HEK293 (cell line): ENCODE data around the gene TXN2.

Experiments used
- CTCF ChIA-PET: fragments of 350-600 bp; formaldehyde crosslinking; extraction: SDS; loops from one replicate; lab custom pipeline; 2021; ENCODE audit warnings: antibody characterized with exemption; lab: Yijun Ruan, JAX
- POLR2A ChIA-PET: fragments of 300-600 bp; formaldehyde crosslinking; extraction: SDS; loops from one replicate; lab custom pipeline; 2020; ENCODE audit warnings: antibody characterized with exemption, inconsistent platforms; lab: Yijun Ruan, JAX
- H3K27ac ChIP-seq: fragments of 200-500 bp; sonication (Bioruptor generic); 2 replicates; pipeline ENCODE4 v1.5.1; 2014; ENCODE audit warnings: low read depth, low read length, control low read depth, inconsistent platforms; ENCODE audit errors: extremely low read depth
- H3K36me3 ChIP-seq, 2 experiments: fragments of 200-500 bp in 1 of 2; sonication (Bioruptor generic) in 1 of 2; 1 replicate in 1 of 2; 2 replicates in 1 of 2; pipeline ENCODE4 v1.5.1; 2014 to 2017; ENCODE audit warnings: inconsistent platforms in 2 of 2, low read length in 2 of 2; ENCODE audit not compliant: control insufficient read depth in 2 of 2, insufficient read depth in 1 of 2
- H3K4me1 ChIP-seq: fragments of 200-500 bp; sonication (Bioruptor generic); 2 replicates; pipeline ENCODE4 v1.5.1; 2014; ENCODE audit warnings: mild to moderate bottlenecking, low read length, inconsistent platforms; ENCODE audit not compliant: control insufficient read depth, insufficient read depth
- H3K4me3 ChIP-seq: 2 replicates; pipeline ENCODE4 v1.5.1; 2011; ENCODE audit warnings: low read depth, mild to moderate bottlenecking, control low read depth, low read length, moderate library complexity
- H3K9me3 ChIP-seq: fragments of 200-500 bp; sonication (Bioruptor generic); 2 replicates; pipeline ENCODE4 v1.5.1; 2014; ENCODE audit warnings: low read depth, low read length, inconsistent platforms; ENCODE audit not compliant: control insufficient read depth, insufficient read depth
- ATF2 ChIP-seq: fragments of 450-650 bp; formaldehyde crosslinking; IDR thresholded peaks from 2 replicates; pipeline ENCODE4 v1.5.1; 2016; ENCODE audit warnings: missing biosample characterization, missing genetic modification characterization, low read depth
- PATZ1 ChIP-seq: fragments of 450-650 bp; formaldehyde crosslinking; IDR thresholded peaks from 2 replicates; pipeline ENCODE4 v1.5.1; 2016; ENCODE audit warnings: missing biosample characterization, missing genetic modification characterization
- PBX3 ChIP-seq: sonication (generic); formaldehyde crosslinking; IDR thresholded peaks from 2 replicates; pipeline ENCODE4 v1.8.1; 2022; ENCODE audit warnings: mild to moderate bottlenecking, moderate library complexity, missing genetic modification reagents
- PRDM1 ChIP-seq: fragments of 450-650 bp; formaldehyde crosslinking; IDR thresholded peaks from 2 replicates; pipeline ENCODE4; 2016; ENCODE audit warnings: missing biosample characterization, missing genetic modification characterization
- PRDM10 ChIP-seq: fragments of 450-650 bp; formaldehyde crosslinking; IDR thresholded peaks from 2 replicates; pipeline ENCODE4 v1.5.1; 2016; ENCODE audit warnings: missing biosample characterization, missing genetic modification characterization
- WT1 ChIP-seq: fragments of 450-650 bp; formaldehyde crosslinking; IDR thresholded peaks from 2 replicates; pipeline ENCODE4 v1.5.1; 2016; ENCODE audit warnings: missing biosample characterization, missing genetic modification characterization
- ZBTB20 ChIP-seq: fragments of 450-650 bp; formaldehyde crosslinking; IDR thresholded peaks from 2 replicates; pipeline ENCODE4 v1.5.1; 2016; ENCODE audit warnings: missing biosample characterization, missing genetic modification characterization
- ZBTB26 ChIP-seq: fragments of 450-650 bp; formaldehyde crosslinking; optimal IDR thresholded peaks from 2 replicates; pipeline ENCODE3; 2016; ENCODE audit warnings: missing biosample characterization, mild to moderate bottlenecking, missing genetic modification characterization
- ZFP37 ChIP-seq: fragments of 450-650 bp; formaldehyde crosslinking; IDR thresholded peaks from 2 replicates; pipeline ENCODE4 v1.5.1; 2016; ENCODE audit warnings: missing biosample characterization, missing genetic modification characterization
- ZNF10 ChIP-seq: fragments of 450-650 bp; formaldehyde crosslinking; IDR thresholded peaks from 2 replicates; pipeline ENCODE4 v1.5.1; 2017; ENCODE audit warnings: missing biosample characterization, missing genetic modification characterization
- ZNF121 ChIP-seq: fragments of 450-650 bp; formaldehyde crosslinking; IDR thresholded peaks from 2 replicates; pipeline ENCODE4 v1.5.1; 2016; ENCODE audit warnings: missing biosample characterization, missing genetic modification characterization
- ZNF16 ChIP-seq: fragments of 450-650 bp; formaldehyde crosslinking; IDR thresholded peaks from 2 replicates; pipeline ENCODE4 v1.5.1; 2016; ENCODE audit warnings: low read depth, missing biosample characterization, missing genetic modification characterization
- ZNF292 ChIP-seq: fragments of 450-650 bp; formaldehyde crosslinking; IDR thresholded peaks from 2 replicates; pipeline ENCODE4 v1.5.1; 2016; ENCODE audit warnings: low read depth, missing biosample characterization, missing genetic modification characterization, borderline replicate concordance
- ZNF37A ChIP-seq: fragments of 450-650 bp; IDR thresholded peaks from 2 replicates; pipeline ENCODE4 v1.5.1; 2018; ENCODE audit warnings: missing biosample characterization, missing genetic modification characterization
- ZNF398 ChIP-seq: fragments of 450-650 bp; formaldehyde crosslinking; IDR thresholded peaks from 2 replicates; pipeline ENCODE4 v1.5.1; 2017; ENCODE audit warnings: missing biosample characterization, missing genetic modification characterization
- ZNF548 ChIP-seq: fragments of 450-650 bp; formaldehyde crosslinking; IDR thresholded peaks from 2 replicates; pipeline ENCODE4 v1.5.1; 2016; ENCODE audit warnings: missing biosample characterization, missing genetic modification characterization
- ZNF580 ChIP-seq: fragments of 450-650 bp; formaldehyde crosslinking; IDR thresholded peaks from 2 replicates; pipeline ENCODE4 v1.5.1; 2016; ENCODE audit warnings: missing biosample characterization, missing genetic modification characterization
- ZNF747 ChIP-seq: fragments of 450-650 bp; formaldehyde crosslinking; IDR thresholded peaks from 2 replicates; pipeline ENCODE4 v1.5.1; 2016; ENCODE audit warnings: missing biosample characterization, missing genetic modification characterization
- ZNF785 ChIP-seq: fragments of 450-650 bp; formaldehyde crosslinking; IDR thresholded peaks from 2 replicates; pipeline ENCODE4 v1.5.1; 2016; ENCODE audit warnings: missing biosample characterization, missing genetic modification characterization
- ZNF843 ChIP-seq: fragments of 450-650 bp; formaldehyde crosslinking; IDR thresholded peaks from 2 replicates; pipeline ENCODE4 v1.5.1; 2016; ENCODE audit warnings: missing biosample characterization, missing genetic modification characterization
- ZSCAN23 ChIP-seq: fragments of 450-650 bp; formaldehyde crosslinking; IDR thresholded peaks from 2 replicates; pipeline ENCODE4 v1.5.1; 2016; ENCODE audit warnings: missing biosample characterization, missing genetic modification characterization

TXN2 gene

GRCh38 chr22:36512991-36513390 is 31.6 kb upstream of the TXN2 start:
- TF ChIP-seq ZNF398 (tag by site-specific recombination) (no peak), ZSCAN23 (tag by site-specific recombination) (no peak), ZNF37A (tag by site-specific recombination) (no peak), ZNF10 (no peak), PATZ1 (tag by site-specific recombination) (no peak), ATF2 (tag by site-specific recombination) (no peak)
- ChIA-PET POLR2A (interaction anchor here (0.5 to 3.5 kb wide), 2 partner anchors 9 to 647 kb away, joined by 6 to 21 read pairs; no protein-coding TSS in a partner anchor), CTCF (interaction anchor here (4.3 kb wide), 1 partner anchor 9 kb away, joined by 45 read pairs; no protein-coding TSS in a partner anchor)
- Histone ChIP-seq H3K9me3 (no peaks in the 10 kb centered on the region), H3K36me3 (peaks cover 60 to 80% of the 10 kb centered on the region in 2 experiments), H3K4me3 (no peak overlapping the region), H3K27ac (no peak overlapping the region), H3K4me1 (no peaks in the 10 kb centered on the region)

GRCh38 chr22:36512333-36512732 is 30.9 kb upstream of the TXN2 start:
- ChIA-PET POLR2A (interaction anchor here (0.5 to 3.5 kb wide), 3 partner anchors 10 to 648 kb away, joined by 3 to 21 read pairs (median 6); no protein-coding TSS in a partner anchor), CTCF (interaction anchor here (0.6 to 4.3 kb wide), 3 partner anchors 9 to 1306 kb away, joined by 3 to 45 read pairs (median 12); no protein-coding TSS in a partner anchor)
- H3K4me1 ChIP-seq, result peaks cover under 1% of the 10 kb centered on the region; the same call in 1 of the 2 replicates
- H3K9me3 ChIP-seq, result no peaks in the 10 kb centered on the region
- H3K4me3 ChIP-seq, result no peak overlapping the region
- peaks cover 54 to 74% of the 10 kb centered on the region in 2 experiments for H3K36me3 ChIP-seq
- no peak overlapping the region for H3K27ac ChIP-seq
- TF ChIP-seq WT1 (tag by site-specific recombination), result no peak
- no peak for TF ChIP-seq ZNF548
- no peak for TF ChIP-seq ZFP37 (tag by site-specific recombination)
- TF ChIP-seq ZNF785 (tag by site-specific recombination), result no peak
- no peak for TF ChIP-seq PRDM1 (tag by site-specific recombination)
- TF ChIP-seq ZBTB26, result no peak
- no peak for TF ChIP-seq ZNF292 (tag by site-specific recombination)
- TF ChIP-seq ZNF121, result no peak
- TF ChIP-seq ZNF747 (tag by site-specific recombination), result no peak
- TF ChIP-seq ZBTB20 (tag by site-specific recombination), result no peak
- no peak for TF ChIP-seq PRDM10
- TF ChIP-seq ZNF580 (tag by site-specific recombination), result no peak
- no peak for TF ChIP-seq PBX3 (CRISPR knock-in tag)
- no peak for TF ChIP-seq ZNF16 (tag by site-specific recombination)
- TF ChIP-seq ZNF843 (tag by site-specific recombination), result no peak
